WI38 (cell line): ENCODE measurements around the gene CEMIP2.

Experiments
- H3K4me3 ChIP-seq: 2 replicates; pipeline ENCODE4 v1.5.1; 2011; ENCODE audit warnings: low read depth, mild to moderate bottlenecking, control low read depth, low read length
- TF ChIP-seq, protein P1 (sequence below): IDR thresholded peaks from 2 replicates; pipeline ENCODE4 v1.5.1; 2012; ENCODE audit warnings: low read depth, mild to moderate bottlenecking, control low read depth, low read length

CEMIP2 gene

DNA sequence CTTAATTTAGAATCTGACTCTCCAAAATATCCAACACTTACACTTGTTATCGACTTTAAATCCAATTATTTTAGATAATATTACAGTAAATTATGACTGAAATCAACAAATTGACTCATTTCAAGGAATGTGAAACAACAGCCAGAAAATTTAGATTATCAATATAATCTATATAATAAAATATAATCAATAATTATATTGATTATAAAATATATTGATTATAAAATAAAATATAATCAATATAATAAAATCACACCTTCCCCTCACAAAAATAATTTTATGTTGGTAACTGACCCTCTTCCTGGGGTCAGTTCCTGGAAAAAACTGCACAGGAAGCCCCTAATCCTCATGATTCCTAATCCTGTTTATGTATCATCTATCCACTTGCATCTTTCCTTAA is 91.1 kb downstream of the CEMIP2 start:
- no peak overlapping the region for H3K4me3 ChIP-seq
- TF ChIP-seq, protein P1, sequence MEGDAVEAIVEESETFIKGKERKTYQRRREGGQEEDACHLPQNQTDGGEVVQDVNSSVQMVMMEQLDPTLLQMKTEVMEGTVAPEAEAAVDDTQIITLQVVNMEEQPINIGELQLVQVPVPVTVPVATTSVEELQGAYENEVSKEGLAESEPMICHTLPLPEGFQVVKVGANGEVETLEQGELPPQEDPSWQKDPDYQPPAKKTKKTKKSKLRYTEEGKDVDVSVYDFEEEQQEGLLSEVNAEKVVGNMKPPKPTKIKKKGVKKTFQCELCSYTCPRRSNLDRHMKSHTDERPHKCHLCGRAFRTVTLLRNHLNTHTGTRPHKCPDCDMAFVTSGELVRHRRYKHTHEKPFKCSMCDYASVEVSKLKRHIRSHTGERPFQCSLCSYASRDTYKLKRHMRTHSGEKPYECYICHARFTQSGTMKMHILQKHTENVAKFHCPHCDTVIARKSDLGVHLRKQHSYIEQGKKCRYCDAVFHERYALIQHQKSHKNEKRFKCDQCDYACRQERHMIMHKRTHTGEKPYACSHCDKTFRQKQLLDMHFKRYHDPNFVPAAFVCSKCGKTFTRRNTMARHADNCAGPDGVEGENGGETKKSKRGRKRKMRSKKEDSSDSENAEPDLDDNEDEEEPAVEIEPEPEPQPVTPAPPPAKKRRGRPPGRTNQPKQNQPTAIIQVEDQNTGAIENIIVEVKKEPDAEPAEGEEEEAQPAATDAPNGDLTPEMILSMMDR: no peak

DNA sequence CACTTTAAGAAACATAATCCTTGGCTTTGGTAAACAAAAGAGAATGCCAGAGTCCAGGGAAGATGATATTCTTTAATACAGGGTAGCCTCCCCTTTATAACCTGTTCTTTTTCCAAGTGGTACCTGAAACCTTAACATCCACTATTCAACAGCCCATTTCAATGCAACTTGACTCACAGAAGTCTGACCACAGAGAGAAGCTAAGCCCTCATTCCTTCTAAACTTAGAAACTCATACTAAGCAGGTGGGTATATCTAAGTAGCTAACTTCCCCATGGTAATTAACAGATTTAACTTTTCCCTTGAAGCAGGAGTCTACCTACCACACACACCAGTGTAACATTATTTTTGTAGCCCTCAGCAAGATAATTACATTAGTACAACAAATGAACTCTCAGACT is 91.9 kb downstream of the CEMIP2 start:
- no peak overlapping the region for H3K4me3 ChIP-seq
- TF ChIP-seq, protein P1: no peak

DNA sequence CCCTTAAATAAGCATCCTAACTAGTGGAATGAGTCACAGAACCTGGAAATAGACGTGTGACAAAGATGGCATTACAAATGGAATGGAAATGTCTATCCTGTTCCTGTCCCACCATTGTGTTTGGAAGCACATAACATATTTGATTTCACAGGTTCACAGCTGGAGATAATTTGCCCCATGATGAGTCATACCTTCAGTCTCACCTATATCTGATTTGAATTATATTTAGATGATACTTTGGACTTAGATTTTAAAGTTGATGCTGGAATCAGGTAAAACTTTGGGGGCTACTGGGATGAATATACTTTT is 92.5 kb downstream of the CEMIP2 start:
- TF ChIP-seq, protein P1: no peak
- H3K4me3 ChIP-seq: no peak overlapping the region

DNA sequence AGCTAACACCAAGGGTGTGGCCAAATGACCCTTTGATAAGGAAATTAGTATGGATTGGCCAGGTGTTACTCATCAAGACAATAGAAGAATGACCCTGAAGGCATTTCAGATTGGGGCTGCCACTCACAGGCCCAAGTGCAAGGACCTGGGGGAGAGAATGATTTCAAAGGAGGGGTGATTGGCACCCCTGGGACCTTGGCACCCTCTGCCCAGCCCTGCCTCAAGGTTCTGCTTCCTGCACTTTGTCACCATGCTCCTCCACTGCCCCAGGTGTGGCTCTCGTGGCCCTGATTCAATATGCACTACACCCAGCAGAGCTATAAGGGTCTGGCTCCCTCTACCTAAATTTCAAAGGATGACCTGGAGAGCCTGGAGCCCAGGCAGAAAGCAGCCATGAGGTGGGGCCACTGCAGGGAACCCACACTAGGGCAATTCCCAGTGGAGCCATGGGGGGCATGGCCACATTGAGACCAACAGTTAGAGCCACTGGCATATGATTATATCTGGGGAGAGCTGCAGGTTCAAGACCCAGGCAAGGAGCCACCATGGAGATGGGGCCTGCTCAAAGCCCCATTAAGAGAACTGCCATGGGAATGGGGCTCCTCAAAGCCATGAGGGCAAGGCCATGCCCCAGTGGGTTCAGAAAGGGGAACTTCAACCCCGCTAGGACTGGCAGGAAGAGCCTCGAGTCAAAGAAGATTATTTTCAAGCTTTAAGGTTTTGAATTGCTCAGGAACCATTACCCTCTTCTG is 93.0 kb downstream of the CEMIP2 start:
- TF ChIP-seq, protein P1: no peak
- no peak overlapping the region for H3K4me3 ChIP-seq

DNA sequence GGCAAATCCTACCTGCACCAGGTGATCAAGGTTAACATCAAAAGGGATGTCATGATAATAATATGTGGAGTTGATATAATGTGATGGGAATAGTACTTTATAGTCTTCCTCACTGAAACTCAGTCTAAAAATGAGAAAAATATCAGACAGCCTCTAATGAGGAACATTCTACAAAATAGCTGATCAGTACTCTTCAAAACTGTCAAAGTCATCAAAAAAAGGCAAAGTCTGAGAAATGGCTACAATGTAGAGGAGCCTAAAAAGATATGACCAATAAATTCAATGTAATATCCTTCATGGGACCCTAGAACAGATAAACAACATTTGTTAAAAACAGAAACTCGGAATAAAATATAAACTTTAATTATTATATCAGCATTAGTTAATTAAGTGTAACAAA is 95.7 kb downstream of the CEMIP2 start:
- H3K4me3 ChIP-seq: no peak overlapping the region
- TF ChIP-seq, protein P1: no peak

GRCh38 chr9:71671289-71671688 is 97.0 kb downstream of the CEMIP2 start:
- TF ChIP-seq, protein P1: no peak
- no peak overlapping the region for H3K4me3 ChIP-seq

GRCh38 chr9:71670121-71670520 is 98.2 kb downstream of the CEMIP2 start:
- H3K4me3 ChIP-seq: no peak overlapping the region
- TF ChIP-seq, protein P1: no peak
